ENCODE results near the gene SH2D3C. TPM values are rescaled to one million over a fixed set of nuclear protein-coding genes. Genes with fewer than 3 reads are reported as not detected.

SH2D3C gene
- total and polyA plus RNA-seq, 9 of the 15 experiments (the other 6 are each of a cell fraction or from before 2014, with no cell fraction given): 0.03 to 1.2 (median 0.22) TPM; not detected in 1

GRCh38 chr9:127734747-127735529 lies 43.5 kb downstream of the SH2D3C start, which contains the start of gene TOR2A (continued):
- TF ChIP-seq NCOR1 (IDR thresholded peaks at IDR 0.05): no peak
- no peak for TF ChIP-seq ZNF699 (CRISPR knock-in tag; IDR thresholded peaks at IDR 0.05; ENCODE audit: insufficient replicate concordance)
- no peak for TF ChIP-seq ZNF217 (CRISPR knock-in tag; IDR thresholded peaks at IDR 0.05)
- TF ChIP-seq USF2 (CRISPR knock-in tag; IDR thresholded peaks at IDR 0.05): no peak
- TF ChIP-seq MAX (CRISPR knock-in tag; IDR thresholded peaks at IDR 0.05): 0 out of 2 replicates have a peak, but pooled peaks have one; percentile 93
- no peak for TF ChIP-seq BRF2 (IDR thresholded peaks at IDR 0.05; ENCODE audit: borderline replicate concordance, insufficient read depth, insufficient read length)
- no peak for TF ChIP-seq ZNF140 (CRISPR knock-in tag; IDR thresholded peaks at IDR 0.05)
- peak; percentile 70; the same call in 1 of the 2 replicates for TF ChIP-seq TOE1 (IDR thresholded peaks at IDR 0.05; ENCODE audit: borderline replicate concordance)
- no peak for TF ChIP-seq TOE1 (CRISPR knock-in tag; IDR thresholded peaks at IDR 0.05; ENCODE audit: borderline replicate concordance, low read depth)
- 0 out of 2 replicates have a peak, but pooled peaks have one; percentile 13 for TF ChIP-seq PBX2 (CRISPR knock-in tag; IDR thresholded peaks at IDR 0.05; ENCODE audit: low read depth)
- TF ChIP-seq PBX2 (tag; conservative IDR thresholded peaks at IDR 0.05; ENCODE audit: low read depth): no peak; the same call in 1 of the 2 replicates
- no peak for TF ChIP-seq HSF4 (CRISPR knock-in tag; IDR thresholded peaks at IDR 0.05; ENCODE audit: borderline replicate concordance)
- TF ChIP-seq EHMT2 (IDR thresholded peaks at IDR 0.05): no peak
- peak; percentile 17; the same call in 1 of the 2 replicates for TF ChIP-seq ZNF12 (CRISPR knock-in tag; IDR thresholded peaks at IDR 0.05)
- no peak; the same call in 1 of the 2 replicates for TF ChIP-seq TARDBP (IDR thresholded peaks at IDR 0.05)
- TF ChIP-seq HES1 (IDR thresholded peaks at IDR 0.05; ENCODE audit: low read depth): no peak
- TF ChIP-seq SUPT5H (IDR thresholded peaks at IDR 0.05): peak; percentile 50; the same call in 1 of the 2 replicates
- peak; percentile 47 for TF ChIP-seq HMGN3 (IDR thresholded peaks at IDR 0.05; ENCODE audit: borderline replicate concordance, extremely low read depth, insufficient read length, low read depth, low read length)
- no peak for TF ChIP-seq KHSRP (IDR thresholded peaks at IDR 0.05)

Measured in K562 (cell line).